NB4 (cell line): Measurements from ENCODE around the gene NR2E3.

Experiments
- DNase-seq: peaks from one replicate; pipeline ENCODE4 v3.0.0; 2010; ENCODE audit warnings: low read depth
- H3K4me3 ChIP-seq: one replicate; pipeline ENCODE4 v1.5.1; 2011; ENCODE audit warnings: mild to moderate bottlenecking, low read depth, low read length, moderate library complexity
- CTCF ChIP-seq: IDR thresholded peaks from one replicate; pipeline ENCODE4 v1.5.1; 2012; ENCODE audit warnings: low read depth, low read length
- MAX ChIP-seq: IDR thresholded peaks from 2 replicates; pipeline ENCODE4 v1.6.1; 2011; ENCODE audit warnings: low read depth, low read length
- MYC ChIP-seq: IDR thresholded peaks from 2 replicates; pipeline ENCODE4 v1.6.1; 2011; ENCODE audit warnings: low read depth, low read length
- POLR2A ChIP-seq: IDR thresholded peaks from 2 replicates; pipeline ENCODE4 v1.6.1; 2011; ENCODE audit warnings: mild to moderate bottlenecking; ENCODE audit not compliant: insufficient read length; ENCODE audit errors: extremely low read depth

The NR2E3 gene

GRCh38 chr15:71813723-71814470, 3.5 kb downstream of the NR2E3 start:
- H3K4me3 ChIP-seq = no peak overlapping the region
- no peak for DNase-seq
- TF ChIP-seq CTCF = no peak
- no peak for TF ChIP-seq MAX
- no peak for TF ChIP-seq POLR2A
- no peak for TF ChIP-seq MYC

- H3K4me3 ChIP-seq = no peak overlapping the region
- TF ChIP-seq MAX = no peak
- TF ChIP-seq MYC = no peak
- no peak for TF ChIP-seq POLR2A
- no peak for TF ChIP-seq CTCF
- no peak for DNase-seq
These were observed 4.9 kb downstream of the NR2E3 start for GRCh38 chr15:71815301-71815700.

GRCh38 chr15:71817351-71817750, 7.0 kb downstream of the NR2E3 start:
- no peak for DNase-seq
- no peak overlapping the region for H3K4me3 ChIP-seq
- TF ChIP-seq MYC (no peak), POLR2A (no peak), CTCF (no peak), MAX (no peak)

GRCh38 chr15:71820127-71820526, 9.8 kb downstream of the NR2E3 start:
- no peak for DNase-seq

GRCh38 chr15:71821547-71822129, 11.3 kb downstream of the NR2E3 start:
- H3K4me3 ChIP-seq = no peak overlapping the region
- TF ChIP-seq MYC (no peak), MAX (no peak), CTCF (no peak), POLR2A (no peak)
- DNase-seq = no peak

More at GRCh38 chr15:71820127-71820526, 9.8 kb downstream of the NR2E3 start:
- TF ChIP-seq CTCF = no peak
- TF ChIP-seq POLR2A = no peak
- H3K4me3 ChIP-seq = no peak overlapping the region
